ENCODE measurements around the gene DIO3.

- no peak for TF ChIP-seq CTCF (IDR thresholded peaks at IDR 0.05; ENCODE audit: insufficient read depth, low read length)
- TF ChIP-seq POLR2AphosphoS5 (IDR thresholded peaks at IDR 0.05; ENCODE audit: low read depth) = no peak
- TF ChIP-seq GABPA (IDR thresholded peaks at IDR 0.05; ENCODE audit: low read depth) = no peak
- no peak for TF ChIP-seq REST (IDR thresholded peaks at IDR 0.05; ENCODE audit: insufficient replicate concordance, low read depth)
- TF ChIP-seq SPI1 (IDR thresholded peaks at IDR 0.05; ENCODE audit: borderline replicate concordance, low read depth) = no peak
Measured at GRCh38 chr14:101535232-101535631, 26.1 kb upstream of the DIO3 start.
